GM19099 (cell line): Measurements from ENCODE around the gene ARVCF.

Experiments used
- POLR2A ChIP-seq: IDR thresholded peaks from 3 replicates; pipeline ENCODE4 v1.6.1; 2011; ENCODE audit warnings: low read depth; ENCODE audit not compliant: insufficient read length; ENCODE audit errors: extremely low read depth

ARVCF gene

DNA sequence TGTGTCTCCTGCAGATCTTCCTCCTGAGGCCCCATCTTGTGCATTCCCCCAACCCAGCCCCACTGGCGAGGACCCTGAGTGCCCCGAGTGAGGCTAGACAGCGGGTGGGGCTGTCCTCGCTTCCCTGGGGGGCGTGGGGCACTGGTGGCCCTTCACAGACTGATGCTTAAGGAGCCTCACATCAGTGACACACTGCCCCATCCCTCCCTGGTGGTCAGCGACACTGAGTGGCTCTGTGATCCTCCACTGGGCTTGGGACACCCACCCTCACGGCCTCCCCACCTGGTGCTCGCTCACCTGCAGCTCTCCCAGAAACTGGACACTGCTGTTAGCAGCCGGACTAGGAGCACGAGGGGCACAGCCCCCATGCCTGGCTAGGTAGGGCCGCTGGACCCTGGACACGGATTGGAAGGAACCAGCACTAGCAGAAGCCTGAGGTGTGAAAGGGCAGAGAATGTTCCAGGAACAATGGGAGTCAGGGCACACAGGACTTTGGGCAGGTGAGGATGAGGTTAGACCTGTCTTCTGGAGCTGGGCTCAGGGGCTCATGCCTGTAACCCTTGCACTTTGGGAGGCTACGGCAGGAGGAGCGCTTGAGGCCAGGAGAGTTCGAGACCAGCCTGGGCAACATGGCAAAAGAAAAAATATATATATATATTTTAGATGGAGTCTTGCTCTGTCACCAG lies 51.8 kb downstream of the ARVCF start:
- no peak for TF ChIP-seq POLR2A

DNA sequence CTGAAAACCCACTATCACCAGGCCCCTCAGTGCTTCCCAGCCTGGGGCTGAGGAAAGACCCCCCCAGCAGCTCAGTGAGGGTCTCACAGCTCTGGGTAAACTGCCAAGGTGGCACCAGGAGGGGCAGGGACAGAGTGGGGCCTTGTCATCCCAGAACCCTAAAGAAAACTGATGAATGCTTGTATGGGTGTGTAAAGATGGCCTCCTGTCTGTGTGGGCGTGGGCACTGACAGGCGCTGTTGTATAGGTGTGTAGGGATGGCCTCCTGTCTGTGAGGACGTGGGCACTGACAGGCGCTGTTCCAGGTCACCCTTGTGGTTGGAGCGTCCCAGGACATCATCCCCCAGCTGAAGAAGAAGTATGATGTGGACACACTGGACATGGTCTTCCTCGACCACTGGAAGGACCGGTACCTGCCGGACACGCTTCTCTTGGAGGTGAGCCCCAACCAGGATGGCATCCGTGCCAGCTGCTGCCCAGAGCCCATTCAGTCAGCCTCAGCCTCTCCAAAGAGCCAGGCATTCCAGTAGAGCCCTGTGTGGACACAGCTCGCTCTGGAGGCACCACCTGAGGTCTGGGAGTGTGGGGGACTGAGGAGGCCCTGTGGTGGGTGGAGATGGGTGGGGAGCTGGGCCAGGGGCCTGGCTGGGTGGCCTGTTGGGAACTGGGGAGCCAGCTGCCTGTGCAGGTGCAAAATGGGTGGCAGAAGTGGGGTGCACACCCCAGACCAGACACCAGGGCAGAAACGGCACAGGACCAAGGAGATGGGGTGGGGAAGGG lies 52.6 kb downstream of the ARVCF start:
- no peak for TF ChIP-seq POLR2A

DNA sequence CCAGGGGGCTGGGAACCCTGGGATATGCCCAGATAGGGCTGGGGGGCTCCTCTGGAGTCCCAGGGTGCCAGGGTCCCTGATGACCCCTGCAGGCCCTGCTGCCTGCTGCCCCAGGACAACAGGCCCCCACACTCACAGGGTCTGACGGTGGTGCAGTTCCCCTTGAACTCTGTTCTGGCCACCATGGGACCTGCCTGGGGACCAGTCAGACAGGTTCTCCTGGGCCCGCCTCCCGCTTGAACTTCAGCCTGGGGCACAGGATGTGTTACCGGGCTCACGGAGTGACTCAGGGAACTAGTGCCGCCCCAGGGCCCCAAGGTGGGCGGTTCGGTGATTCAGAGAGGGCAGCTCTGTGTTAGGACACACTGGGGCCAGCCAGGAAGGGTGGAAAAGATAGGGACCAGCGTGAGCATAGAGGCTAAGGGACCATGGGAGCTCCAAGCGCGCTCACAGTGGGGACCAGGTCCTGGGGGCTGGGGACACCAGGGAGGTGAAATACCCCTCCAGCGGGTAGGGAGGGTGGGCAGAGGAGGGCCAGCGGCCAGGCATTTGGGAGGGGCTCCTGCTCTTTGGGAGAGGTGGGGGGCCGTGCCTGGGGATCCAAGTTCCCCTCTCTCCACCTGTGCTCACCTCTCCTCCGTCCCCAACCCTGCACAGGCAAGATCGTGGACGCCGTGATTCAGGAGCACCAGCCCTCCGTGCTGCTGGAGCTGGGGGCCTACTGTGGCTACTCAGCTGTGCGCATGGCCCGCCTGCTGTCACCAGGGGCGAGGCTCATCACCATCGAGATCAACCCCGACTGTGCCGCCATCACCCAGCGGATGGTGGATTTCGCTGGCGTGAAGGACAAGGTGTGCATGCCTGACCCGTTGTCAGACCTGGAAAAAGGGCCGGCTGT lies 53.5 kb downstream of the ARVCF start:
- no peak for TF ChIP-seq POLR2A

DNA sequence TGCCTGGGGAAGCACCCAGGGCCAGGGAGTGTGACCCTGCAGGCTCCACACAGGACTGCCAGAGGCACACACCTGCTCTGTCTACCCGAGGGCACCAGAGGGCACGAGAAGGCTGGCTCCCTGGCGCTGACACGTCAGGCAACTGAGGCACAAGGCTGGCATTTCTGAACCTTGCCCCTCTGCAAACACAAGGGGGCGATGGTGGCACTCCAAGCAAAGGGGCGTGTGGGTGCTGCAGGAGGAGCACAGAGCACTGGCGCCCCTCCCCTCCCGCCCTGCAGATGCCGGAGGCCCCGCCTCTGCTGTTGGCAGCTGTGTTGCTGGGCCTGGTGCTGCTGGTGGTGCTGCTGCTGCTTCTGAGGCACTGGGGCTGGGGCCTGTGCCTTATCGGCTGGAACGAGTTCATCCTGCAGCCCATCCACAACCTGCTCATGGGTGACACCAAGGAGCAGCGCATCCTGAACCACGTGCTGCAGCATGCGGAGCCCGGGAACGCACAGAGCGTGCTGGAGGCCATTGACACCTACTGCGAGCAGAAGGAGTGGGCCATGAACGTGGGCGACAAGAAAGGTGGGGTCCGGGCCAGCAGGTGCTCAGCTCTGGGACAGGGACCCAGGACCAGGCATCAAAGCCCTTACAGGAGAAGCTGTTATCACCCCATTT lies 54.2 kb downstream of the ARVCF start:
- TF ChIP-seq POLR2A = no peak

DNA sequence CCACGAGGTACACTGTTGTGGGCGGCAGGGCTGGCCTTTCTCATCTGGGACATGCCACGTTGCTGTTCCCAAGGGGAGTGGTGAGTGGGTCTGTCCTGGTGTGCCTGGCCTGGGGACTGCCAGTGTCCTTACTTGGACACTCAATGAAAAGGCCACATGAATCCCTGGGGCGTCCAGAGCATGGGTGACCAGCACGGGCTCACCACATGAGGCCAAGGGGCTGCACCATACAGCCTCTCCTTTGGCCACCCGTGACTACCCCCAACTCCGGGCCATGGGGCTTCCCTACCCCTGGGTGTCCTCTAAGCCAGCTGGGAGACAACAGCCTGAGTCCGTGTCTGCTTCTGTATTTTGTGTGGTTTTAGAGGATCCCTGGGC lies 54.8 kb downstream of the ARVCF start:
- TF ChIP-seq POLR2A = no peak

DNA sequence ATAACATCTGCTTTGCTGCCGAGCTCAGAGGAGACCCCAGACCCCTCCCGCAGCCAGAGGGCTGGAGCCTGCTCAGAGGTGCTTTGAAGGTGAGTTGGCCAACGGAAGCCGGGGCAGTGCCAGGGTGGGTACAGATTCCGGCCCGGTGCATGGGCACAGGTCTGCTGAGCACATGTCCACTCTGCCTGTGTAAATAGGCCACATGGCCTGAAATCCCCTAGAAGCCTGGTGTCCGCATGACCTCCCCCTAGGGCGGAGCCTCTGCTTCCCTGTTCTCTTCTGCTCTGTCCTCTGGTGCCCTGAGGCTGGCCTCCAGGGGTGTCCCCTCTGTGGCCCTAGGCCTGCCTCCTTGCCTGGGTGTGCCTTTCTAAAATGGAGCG lies 55.4 kb downstream of the ARVCF start:
- TF ChIP-seq POLR2A = no peak

DNA sequence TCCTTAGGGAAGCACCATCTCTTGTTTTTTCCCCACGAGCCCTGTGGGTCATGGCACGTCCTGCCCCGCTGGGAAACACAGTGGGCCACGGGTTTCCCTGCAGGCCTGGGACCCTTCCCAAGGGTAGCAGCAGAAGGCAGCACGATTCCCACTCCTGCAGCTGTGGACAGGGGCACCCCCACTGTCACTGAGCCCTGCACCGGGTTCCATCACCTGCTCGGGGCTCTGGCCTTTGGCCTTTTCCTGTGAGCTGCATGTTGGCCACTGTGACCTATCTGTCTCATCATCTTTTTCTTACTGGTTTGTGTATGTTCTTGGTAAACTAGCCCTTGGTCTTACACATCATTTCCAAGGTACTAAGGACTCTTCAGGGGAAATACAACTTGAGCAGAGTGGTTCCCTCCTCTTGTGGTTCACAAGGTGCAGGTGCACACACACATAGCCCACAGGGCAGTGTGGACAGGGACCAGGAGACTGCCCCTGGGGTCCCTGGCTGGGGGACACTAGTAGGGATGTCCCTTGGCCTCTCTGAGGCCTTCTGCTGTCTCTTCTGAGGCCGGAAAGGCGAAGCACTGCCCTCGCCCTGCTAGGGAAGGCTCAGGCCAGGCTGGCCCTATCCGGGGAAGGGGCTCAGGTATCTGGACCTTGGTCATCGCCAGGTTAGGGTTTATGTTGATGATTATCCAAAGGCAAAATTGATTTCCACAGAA lies 56.0 kb downstream of the ARVCF start:
- TF ChIP-seq POLR2A = no peak

DNA sequence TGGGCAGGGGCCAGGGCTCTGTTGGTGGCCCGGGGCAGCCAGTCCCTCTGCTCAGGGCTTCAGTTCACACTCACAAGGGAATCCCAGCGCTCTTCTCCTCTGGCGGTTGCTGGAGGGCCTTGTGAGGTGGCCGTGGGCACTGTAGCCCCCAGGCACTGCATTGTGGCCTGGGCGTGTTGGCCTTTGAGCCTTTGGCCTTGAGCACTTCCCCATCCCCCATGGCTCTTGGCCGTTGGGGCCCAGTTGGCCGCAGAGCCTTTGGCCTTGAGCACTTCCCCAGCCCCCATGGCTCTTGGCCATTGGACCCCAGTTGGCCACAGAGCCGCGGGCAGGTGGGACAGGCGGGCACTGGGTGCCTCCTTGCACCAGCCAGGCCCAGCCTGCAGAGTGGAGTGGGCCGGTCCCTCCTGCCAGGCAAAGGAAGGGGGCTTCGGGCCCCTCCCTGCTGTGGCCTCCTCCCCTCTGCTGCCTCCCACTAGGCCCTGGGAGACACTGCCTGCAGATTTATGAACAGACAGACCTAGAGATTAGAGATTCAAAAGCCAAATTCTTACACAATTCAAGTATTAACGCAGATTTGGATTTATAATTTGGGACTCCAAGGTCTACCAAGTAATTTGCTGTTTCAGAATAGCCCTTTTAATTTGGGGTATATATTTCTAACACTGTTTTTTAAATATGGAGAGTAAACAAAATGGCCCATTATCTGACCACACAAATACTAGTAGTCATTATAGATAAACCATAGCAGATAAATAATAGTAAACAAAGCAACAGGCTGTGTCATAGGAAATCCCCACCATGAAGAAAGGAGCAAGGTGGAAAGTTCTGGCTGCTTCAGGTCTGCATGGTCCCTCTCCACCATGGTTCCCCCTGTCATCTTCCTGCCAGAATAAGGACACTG lies 56.8 kb downstream of the ARVCF start:
- no peak for TF ChIP-seq POLR2A

DNA sequence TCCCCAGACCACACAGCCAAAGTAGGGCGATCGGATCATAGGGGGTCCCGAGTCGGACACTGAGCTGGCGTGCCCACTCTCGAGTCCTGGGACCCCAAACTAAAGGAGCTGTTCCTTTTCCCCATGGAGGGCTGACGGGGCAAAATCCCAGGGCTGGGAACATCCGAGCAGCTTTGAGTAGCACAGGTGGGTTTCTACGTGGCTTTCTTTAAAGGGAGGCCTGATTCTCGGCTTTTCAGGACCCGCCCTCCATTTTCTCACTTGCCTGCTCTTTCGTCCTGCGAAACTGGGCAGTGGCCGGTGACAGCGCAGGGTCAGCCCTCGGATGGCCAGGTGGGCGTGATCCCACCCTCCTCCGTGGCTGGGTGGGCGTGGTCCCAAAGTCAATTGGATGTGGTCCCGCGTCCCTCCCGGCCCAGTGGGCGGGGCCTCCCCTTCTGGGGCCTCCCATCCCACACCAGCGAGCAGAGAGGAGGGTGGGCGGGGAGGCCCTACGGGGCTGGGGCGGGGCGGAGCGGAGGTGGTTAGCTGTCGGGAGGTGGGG lies 57.5 kb downstream of the ARVCF start:
- no peak for TF ChIP-seq POLR2A

DNA sequence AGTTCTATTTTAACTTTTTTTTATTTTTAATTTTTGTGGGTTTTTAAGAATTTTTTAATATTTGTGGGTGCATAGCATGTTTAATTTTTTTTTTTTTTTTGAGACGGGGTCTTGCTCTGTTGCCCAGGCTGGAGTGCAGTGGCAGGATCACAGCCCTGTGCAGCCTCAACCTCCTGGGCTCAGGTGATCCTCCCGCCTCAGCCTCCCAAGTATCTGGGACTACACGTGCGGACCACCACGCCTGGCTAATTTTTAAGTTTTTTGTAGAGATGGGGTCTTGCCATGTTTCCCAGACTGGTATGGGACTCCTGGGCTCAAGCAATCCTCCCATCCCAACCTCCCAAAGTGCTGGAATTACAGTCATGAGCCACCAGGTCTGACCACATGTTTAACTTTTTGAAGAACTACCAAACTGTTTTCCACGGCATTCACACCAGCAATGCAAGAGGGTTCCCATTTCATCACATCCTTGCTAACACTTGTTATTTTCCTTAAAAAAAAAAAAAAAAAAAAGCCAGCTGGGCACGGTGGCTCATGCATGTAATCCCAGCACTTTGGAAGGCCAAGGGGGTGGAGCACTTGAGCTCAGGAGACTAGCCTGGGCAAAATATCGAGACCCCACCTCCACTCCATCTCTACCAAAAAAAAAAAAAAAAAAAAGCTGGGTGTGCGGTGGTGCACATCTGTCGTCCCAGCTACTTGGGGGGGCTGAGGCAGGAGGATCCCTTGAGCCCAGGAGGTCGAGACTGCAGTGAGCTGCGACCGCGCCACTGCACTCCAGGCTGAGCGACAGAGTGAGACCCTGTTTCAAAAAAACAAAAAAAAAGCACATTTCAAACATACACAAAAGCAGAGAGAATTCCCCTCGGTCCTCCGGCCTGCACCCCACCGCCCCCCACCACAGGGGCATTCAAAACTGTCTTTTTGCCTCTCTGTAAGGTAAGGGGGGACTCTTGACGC lies 58.3 kb downstream of the ARVCF start:
- TF ChIP-seq POLR2A = no peak

DNA sequence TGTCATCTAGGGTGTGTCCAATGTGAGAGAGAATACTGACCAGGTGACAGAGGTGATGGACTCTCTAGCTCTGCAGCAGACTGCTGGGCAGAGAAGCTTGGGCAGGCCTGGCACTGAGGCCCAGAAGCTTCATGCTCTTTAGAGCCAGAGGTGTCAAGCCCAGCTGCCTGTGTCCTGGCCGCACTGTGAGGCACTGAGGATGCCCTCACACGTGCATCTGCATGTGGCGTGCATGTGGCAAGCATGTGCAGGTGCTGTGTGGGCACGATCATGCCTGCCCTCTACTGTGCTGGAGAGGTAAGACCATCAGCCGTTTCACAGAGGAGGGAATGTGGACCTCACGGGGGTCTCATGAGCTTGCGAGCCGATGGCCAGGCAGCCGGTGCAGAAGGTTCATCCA lies 59.2 kb downstream of the ARVCF start:
- no peak for TF ChIP-seq POLR2A
